GM18517 (cell line): Measurements from ENCODE around the gene ING5.
A peak's percentile ranks its signal among the peaks of the same experiment; 100 is the strongest.

Source experiments
- ATAC-seq: cut with Tn5 transposase; IDR thresholded peaks from one replicate; pipeline ENCODE4 v1.9.1; 2021; ENCODE audit warnings: mild to moderate bottlenecking, moderate library complexity; ENCODE audit not compliant: unreplicated experiment

Gene ING5

GRCh38 chr2:241672243-241673188 lies 29.3 kb upstream of the ING5 start:
- ATAC-seq: no peak

GRCh38 chr2:241673189-241673663 lies 28.6 kb upstream of the ING5 start:
- no peak for ATAC-seq

GRCh38 chr2:241673797-241674725 lies 27.8 kb upstream of the ING5 start:
- ATAC-seq: no peak

GRCh38 chr2:241675885-241676284 lies 26.0 kb upstream of the ING5 start:
- ATAC-seq: no peak

- no peak for ATAC-seq
These were observed 25.2 kb upstream of the ING5 start for GRCh38 chr2:241676665-241677064.

- ATAC-seq: no peak
These were observed 24.4 kb upstream of the ING5 start for GRCh38 chr2:241677392-241677791.

- ATAC-seq: no peak
These were observed 23.5 kb upstream of the ING5 start for GRCh38 chr2:241678307-241678706.

GRCh38 chr2:241678784-241679540 lies 22.9 kb upstream of the ING5 start:
- no peak for ATAC-seq

GRCh38 chr2:241680044-241680443 lies 21.8 kb upstream of the ING5 start:
- no peak for ATAC-seq

GRCh38 chr2:241680827-241681599 lies 20.8 kb upstream of the ING5 start:
- no peak for ATAC-seq

- ATAC-seq: no peak
These were observed 15.6 kb upstream of the ING5 start for GRCh38 chr2:241686324-241686649.

- ATAC-seq: peak; percentile 84
These were observed 15.0 kb upstream of the ING5 start, which contains the start of gene DTYMK for GRCh38 chr2:241686650-241687425. Gene DTYMK, minus strand, starts transcription at chr2:241686815. Its CDS starts 32 bp downstream, at chr2:241686783.

GRCh38 chr2:241689306-241689705 lies 12.5 kb upstream of the ING5 start:
- ATAC-seq: no peak

- no peak for ATAC-seq
These were observed 11.6 kb upstream of the ING5 start for GRCh38 chr2:241690202-241690717.

- no peak for ATAC-seq
These were observed 9.4 kb upstream of the ING5 start for GRCh38 chr2:241692448-241692847.

GRCh38 chr2:241695651-241696050 lies 6.2 kb upstream of the ING5 start:
- no peak for ATAC-seq

- no peak for ATAC-seq
These were observed 765 bp upstream of the ING5 start for GRCh38 chr2:241701149-241701398.

GRCh38 chr2:241702155-241703031 lies 554 bp downstream of the ING5 start:
- peak; percentile 71 for ATAC-seq
